Muscle of leg (tissue), 16 donors: ENCODE measurements around the gene BARX1. TPM values are rescaled to one million over a fixed set of nuclear protein-coding genes. Genes with fewer than 3 reads are reported as not detected.

ENCODE experiments used
- DNase-seq: peaks from one replicate; pipeline ENCODE4 v3.0.0; 2013
- H3K27ac ChIP-seq: one replicate; pipeline ENCODE4 v1.5.1; 2013; ENCODE audit warnings: mild to moderate bottlenecking, low read length, control low read depth
- H3K27me3 ChIP-seq: one replicate; pipeline ENCODE4 v1.6.1; 2013; ENCODE audit warnings: low read length; ENCODE audit not compliant: control insufficient read depth, insufficient read depth
- H3K36me3 ChIP-seq: one replicate; pipeline ENCODE4 v1.6.1; 2013; ENCODE audit warnings: low read length; ENCODE audit not compliant: control insufficient read depth, insufficient read depth
- H3K4me1 ChIP-seq: one replicate; pipeline ENCODE4 v1.6.1; 2013; ENCODE audit warnings: low read length; ENCODE audit not compliant: control insufficient read depth, insufficient read depth
- H3K4me3 ChIP-seq: one replicate; pipeline ENCODE4 v1.5.1; 2013; ENCODE audit warnings: low read length, control low read depth
- H3K9me3 ChIP-seq: replicated peaks from 2 replicates; pipeline ENCODE4 v1.6.1; 2013; ENCODE audit warnings: low read depth, low read length; ENCODE audit not compliant: control insufficient read depth
- WGBS: methylation state at CpG from one replicate; pipeline ENCODE4 v1.1.5; 2013; ENCODE audit warnings: missing lambda C conversion rate; ENCODE audit not compliant: insufficient coverage; 5-methylcytosine and 5-hydroxymethylcytosine counted together
- long read RNA-seq, 11 donors: transcript quantifications; one replicate each; lab custom pipeline, GENCODE V29; 2026
- polyA plus RNA-seq, 8 donors: library from polyadenylated mRNA; unstranded; fragments of 120-200 nt; gene quantifications; one replicate each; pipeline versions ENCODE4 v1.2.1 to v1.2.3, GENCODE V29; 2013; ENCODE audit warnings: inconsistent platforms in 1 of 8, low replicate concordance in 1 of 8; ENCODE audit not compliant: insufficient read length in 8 of 8, insufficient read depth in 1 of 8
- total RNA-seq: library from RNA; stranded (reverse); fragments of 120-200 nt; gene quantifications from one replicate; pipeline ENCODE4 v1.2.4, GENCODE V29; 2013

Gene BARX1
- total RNA-seq (0.09 TPM), polyA plus RNA-seq (under 1 TPM in 2 of 8 donors, not detected in 6; 0.18 to 0.19 TPM)
- long read RNA-seq, donor 1, result 0 reads
- long read RNA-seq, donor 2, result 0 reads
- long read RNA-seq, donor 3, result 0 reads
- long read RNA-seq, donor 4, result 0 reads
- long read RNA-seq, donor 5, result 0 reads
- long read RNA-seq, donor 6, result 0 reads
- long read RNA-seq, donor 7, result 0 reads
- long read RNA-seq, donor 8, result 0 reads
- long read RNA-seq, donor 9, result 0 reads
- long read RNA-seq, donor 10, result 0 reads
- long read RNA-seq, donor 11, result 0 reads

- under 1% methylated on average over 75 of the region's 102 CpGs for whole genome bisulfite sequencing
- H3K9me3 ChIP-seq, result no peaks in the 10 kb centered on the region
- DNase-seq, result no peak
- H3K4me3 ChIP-seq, result peak within 1 kb of the TSS; percentile 33
- no peak within 1 kb of the TSS for H3K27ac ChIP-seq
- H3K4me1 ChIP-seq, result peaks cover 55% of the 10 kb centered on the region
- H3K36me3 ChIP-seq, result no peaks in the 10 kb centered on the region
- peaks cover 95% of the 10 kb centered on the region for H3K27me3 ChIP-seq
These were observed at the start of gene BARX1 for GRCh38 chr9:93955111-93955980. Gene BARX1 (minus strand): TSS chr9:93955355. CDS start chr9:93955146, 209 bp downstream.

- Histone ChIP-seq H3K9me3 (no peaks in the 10 kb centered on the region), H3K36me3 (no peaks in the 10 kb centered on the region), H3K4me1 (no peaks in the 10 kb centered on the region), H3K4me3 (no peak overlapping the region), H3K27ac (no peak overlapping the region), H3K27me3 (no peaks in the 10 kb centered on the region)
- DNase-seq, result peak; percentile 48
- 33% methylated on average over 5 of the region's 6 CpGs for WGBS
These were observed 47.4 kb upstream of the BARX1 start for GRCh38 chr9:94002316-94003140.

GRCh38 chr9:93996863-93997262 lies 41.7 kb upstream of the BARX1 start:
- H3K27me3 ChIP-seq, result no peaks in the 10 kb centered on the region
- H3K4me1 ChIP-seq, result no peaks in the 10 kb centered on the region
- no peak for DNase-seq
- no peaks in the 10 kb centered on the region for H3K9me3 ChIP-seq
- H3K27ac ChIP-seq, result no peak overlapping the region
- no peak overlapping the region for H3K4me3 ChIP-seq
- H3K36me3 ChIP-seq, result no peaks in the 10 kb centered on the region

GRCh38 chr9:93996367-93996766 lies 41.2 kb upstream of the BARX1 start:
- Histone ChIP-seq H3K27me3 (no peaks in the 10 kb centered on the region), H3K27ac (no peak overlapping the region), H3K36me3 (no peaks in the 10 kb centered on the region), H3K4me1 (no peaks in the 10 kb centered on the region), H3K9me3 (no peaks in the 10 kb centered on the region), H3K4me3 (no peak overlapping the region)
- WGBS, result no CpG with 5 or more reads among the region's 3 CpGs
- no peak for DNase-seq

GRCh38 chr9:93994545-93994944 lies 39.4 kb upstream of the BARX1 start:
- Histone ChIP-seq H3K27ac (no peak overlapping the region), H3K4me1 (no peaks in the 10 kb centered on the region), H3K4me3 (no peak overlapping the region), H3K9me3 (no peaks in the 10 kb centered on the region), H3K27me3 (no peaks in the 10 kb centered on the region), H3K36me3 (no peaks in the 10 kb centered on the region)
- DNase-seq, result no peak
- WGBS, result no CpG with 5 or more reads among the region's 1 CpG

- H3K36me3 ChIP-seq, result no peaks in the 10 kb centered on the region
- no peak overlapping the region for H3K27ac ChIP-seq
- H3K27me3 ChIP-seq, result no peaks in the 10 kb centered on the region
- H3K4me3 ChIP-seq, result no peak overlapping the region
- WGBS, result 63% methylated on average over 2 of the region's 3 CpGs
- H3K4me1 ChIP-seq, result no peaks in the 10 kb centered on the region
- no peak for DNase-seq
- no peaks in the 10 kb centered on the region for H3K9me3 ChIP-seq
These were observed 39.0 kb upstream of the BARX1 start for GRCh38 chr9:93994132-93994531.

GRCh38 chr9:93992830-93993229 lies 37.7 kb upstream of the BARX1 start:
- no peaks in the 10 kb centered on the region for H3K9me3 ChIP-seq
- no peaks in the 10 kb centered on the region for H3K36me3 ChIP-seq
- no peaks in the 10 kb centered on the region for H3K4me1 ChIP-seq
- WGBS, result no CpG with 5 or more reads among the region's 2 CpGs
- H3K27me3 ChIP-seq, result no peaks in the 10 kb centered on the region
- no peak for DNase-seq
- no peak overlapping the region for H3K27ac ChIP-seq
- H3K4me3 ChIP-seq, result no peak overlapping the region

- H3K27me3 ChIP-seq, result no peaks in the 10 kb centered on the region
- peaks cover 4% of the 10 kb centered on the region for H3K9me3 ChIP-seq
- no peak overlapping the region for H3K4me3 ChIP-seq
- no peaks in the 10 kb centered on the region for H3K4me1 ChIP-seq
- DNase-seq, result no peak
- no peak overlapping the region for H3K27ac ChIP-seq
- no peaks in the 10 kb centered on the region for H3K36me3 ChIP-seq
These were observed 35.3 kb upstream of the BARX1 start for GRCh38 chr9:93990448-93990847.

- Histone ChIP-seq H3K4me1 (no peaks in the 10 kb centered on the region), H3K27ac (no peak overlapping the region), H3K4me3 (no peak overlapping the region), H3K9me3 (peaks cover 4% of the 10 kb centered on the region), H3K36me3 (no peaks in the 10 kb centered on the region), H3K27me3 (no peaks in the 10 kb centered on the region)
- DNase-seq, result no peak
- no CpG with 5 or more reads among the region's 1 CpG for WGBS
These were observed 32.9 kb upstream of the BARX1 start for GRCh38 chr9:93988056-93988455.

GRCh38 chr9:93984860-93985259 lies 29.7 kb upstream of the BARX1 start:
- WGBS, result 0% methylated on average over 1 of the region's 2 CpGs
- Histone ChIP-seq H3K4me3 (no peak overlapping the region), H3K27me3 (no peaks in the 10 kb centered on the region), H3K4me1 (peaks cover 2% of the 10 kb centered on the region), H3K9me3 (peaks cover 4% of the 10 kb centered on the region), H3K36me3 (no peaks in the 10 kb centered on the region), H3K27ac (no peak overlapping the region)
- no peak for DNase-seq
